Activated CD4-positive, alpha-beta T cell treated with anti-CD3 and anti-CD28 coated beads, Interleukin-2, amount 50 U/mL, for 16 hours (primary cell): Measurements from ENCODE around the gene OR10S1.
"Not testable (repeated sequence)": the region's sequence is repeated elsewhere in the genome, so short reads cannot be mapped to it uniquely, and the experiment has no call there.

ENCODE experiments used
- DNase-seq: peaks from one replicate; pipeline ENCODE4 v3.0.0-alpha.2; 2020

OR10S1 gene, protein sequence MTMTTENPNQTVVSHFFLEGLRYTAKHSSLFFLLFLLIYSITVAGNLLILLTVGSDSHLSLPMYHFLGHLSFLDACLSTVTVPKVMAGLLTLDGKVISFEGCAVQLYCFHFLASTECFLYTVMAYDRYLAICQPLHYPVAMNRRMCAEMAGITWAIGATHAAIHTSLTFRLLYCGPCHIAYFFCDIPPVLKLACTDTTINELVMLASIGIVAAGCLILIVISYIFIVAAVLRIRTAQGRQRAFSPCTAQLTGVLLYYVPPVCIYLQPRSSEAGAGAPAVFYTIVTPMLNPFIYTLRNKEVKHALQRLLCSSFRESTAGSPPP

GRCh38 chr11:123977731-123978347 is at the start of gene OR10S1:
TSS of gene OR10S1 (minus strand) at chr11:123977781. CDS start at chr11:123977664, 117 bp downstream.
- no peak for DNase-seq

DNA sequence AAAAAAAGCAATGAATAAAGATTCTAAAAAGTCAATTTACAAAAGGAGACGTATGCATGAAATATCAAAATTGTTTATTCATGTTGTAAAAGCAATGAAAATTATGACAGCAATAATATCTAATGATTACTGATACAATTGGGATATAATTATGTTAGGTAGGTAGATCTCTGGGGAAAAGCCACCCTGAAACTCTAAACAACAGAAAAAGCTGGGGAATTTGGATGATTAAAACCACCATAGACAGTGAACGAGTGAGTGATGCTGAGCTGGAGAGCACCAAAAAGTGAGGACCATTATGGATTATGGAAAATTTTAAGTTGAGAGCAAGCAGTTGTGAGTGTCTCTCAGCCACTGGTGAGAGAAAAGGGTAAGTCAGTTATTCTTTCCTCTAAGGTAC is 48.9 kb upstream of the OR10S1 start, which contains the start of gene OR10G8:
OR10G8 (plus strand) TSS at position 301 of the 400 bp plus-strand sequence. CDS start 2,825 bp downstream, outside the sequence.
- DNase-seq, result no peak

DNA sequence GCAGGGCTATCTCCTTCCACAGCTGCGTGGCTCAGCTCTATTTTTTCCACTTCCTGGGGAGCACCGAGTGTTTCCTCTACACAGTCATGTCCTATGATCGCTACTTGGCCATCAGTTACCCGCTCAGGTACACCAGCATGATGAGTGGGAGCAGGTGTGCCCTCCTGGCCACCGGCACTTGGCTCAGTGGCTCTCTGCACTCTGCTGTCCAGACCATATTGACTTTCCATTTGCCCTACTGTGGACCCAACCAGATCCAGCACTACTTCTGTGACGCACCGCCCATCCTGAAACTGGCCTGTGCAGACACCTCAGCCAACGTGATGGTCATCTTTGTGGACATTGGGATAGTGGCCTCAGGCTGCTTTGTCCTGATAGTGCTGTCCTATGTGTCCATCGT is 38.3 kb upstream of the OR10S1 start:
- DNase-seq, result not testable (repeated sequence)

- DNase-seq, result no peak
Measured at GRCh38 chr11:124012697-124013096, 35.1 kb upstream of the OR10S1 start, which contains the start of gene OR10G4. TSS of gene OR10G4 (plus strand) at chr11:124012997. CDS start at chr11:124015575, 2,578 bp downstream.

- no peak for DNase-seq
Measured at GRCh38 chr11:123995119-123995518, 17.5 kb upstream of the OR10S1 start, which contains the start of gene OR10G6. TSS of gene OR10G6 (minus strand) at chr11:123995161. CDS start at chr11:123995161, 0 bp downstream.

DNA sequence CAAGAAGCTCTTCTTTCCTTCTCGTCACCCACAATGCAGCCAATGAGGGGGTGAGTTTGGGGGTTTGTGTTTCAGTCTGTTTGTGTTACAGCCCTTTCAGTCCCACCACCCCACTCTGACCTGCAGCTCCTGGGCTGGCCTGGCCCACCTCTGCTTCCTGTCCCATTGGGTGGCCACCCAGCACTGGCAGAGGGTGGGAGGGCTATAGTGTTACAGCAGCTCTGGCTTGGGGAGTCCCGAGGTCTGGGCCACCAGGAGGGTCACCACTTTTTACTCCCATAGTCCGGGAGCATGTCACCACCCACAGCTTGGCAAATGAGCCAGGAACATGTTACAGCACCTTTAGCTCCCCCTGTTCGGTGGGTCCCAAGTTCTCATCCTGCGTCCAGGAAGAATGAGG is 1.7 kb upstream of the OR10S1 start:
- DNase-seq, result no peak

GRCh38 chr11:123976770-123977560 is 616 bp downstream of the OR10S1 start:
- no peak for DNase-seq

GRCh38 chr11:123973816-123974215 is 3.8 kb downstream of the OR10S1 start:
- DNase-seq, result no peak

- no peak for DNase-seq
Measured at GRCh38 chr11:123956752-123957151, 20.8 kb downstream of the OR10S1 start.

GRCh38 chr11:123945132-123945531 is 32.4 kb downstream of the OR10S1 start:
- no peak for DNase-seq

- DNase-seq, result no peak
Measured at GRCh38 chr11:123943738-123944137, 33.8 kb downstream of the OR10S1 start, which contains the start of gene OR6T1. TSS of gene OR6T1 (minus strand) at chr11:123943838. CDS start at chr11:123943838, 0 bp downstream.

DNA sequence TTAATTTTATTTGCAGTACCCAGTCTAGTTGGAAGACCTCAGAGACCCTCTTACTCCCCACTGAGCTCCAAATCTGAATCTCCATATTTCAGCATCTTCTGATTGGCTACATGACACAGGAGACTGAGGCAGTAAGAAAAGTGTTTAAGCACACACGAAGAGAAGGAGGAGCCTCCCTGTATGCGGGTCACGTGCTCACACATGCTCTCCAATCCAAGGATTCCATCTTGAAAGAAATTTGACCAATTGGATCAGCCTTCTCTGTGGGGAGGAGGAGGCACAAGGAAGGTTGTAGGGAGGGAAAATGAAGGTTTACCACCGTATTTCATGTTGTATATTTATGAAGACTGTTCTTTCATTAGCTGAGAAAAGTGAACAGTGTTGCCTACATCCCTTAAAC is 35.2 kb downstream of the OR10S1 start:
- DNase-seq, result no peak

DNA sequence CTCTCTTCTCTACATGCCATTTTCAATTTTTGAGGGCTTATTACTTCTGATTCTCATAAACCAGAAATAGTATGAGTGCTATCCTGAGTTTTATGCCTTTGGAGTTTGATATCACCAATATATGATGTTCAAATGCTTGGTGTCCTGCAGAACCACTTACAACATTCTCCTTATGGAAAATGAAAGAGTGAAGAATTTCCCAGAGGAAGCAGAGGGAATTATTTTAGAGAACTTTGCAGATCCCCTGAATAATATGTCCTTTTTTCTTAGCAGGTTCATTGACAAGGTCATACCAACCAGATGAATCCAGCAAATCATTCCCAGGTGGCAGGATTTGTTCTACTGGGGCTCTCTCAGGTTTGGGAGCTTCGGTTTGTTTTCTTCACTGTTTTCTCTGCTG is 38.3 kb downstream of the OR10S1 start, which contains the start of gene OR4D5:
OR4D5 (plus strand) TSS at position 301 of the 400 bp plus-strand sequence; CDS start at position 301, 0 bp downstream.
- no peak for DNase-seq
